ENCODE measurements around the gene ELMOD2. TPM values are rescaled to one million over a fixed set of nuclear protein-coding genes. Genes with fewer than 3 reads are reported as not detected.

Gene ELMOD2
- 10 to 100 TPM in 4 of 5 donors, 1 to 10 TPM in 1; 4.3 to 38.7 (median 22.3) TPM for total RNA-seq
- polyA plus RNA-seq, result 1 to 10 TPM; 2.1 to 6.0 (median 4.2) TPM
- long read RNA-seq, donor 1, full-length matches to known transcripts, result 1 of 1 reads
- long read RNA-seq, donor 1, partial matches to known transcripts, result 0 of 1 reads
- long read RNA-seq, donor 1, other reads (novel, unspliced or antisense), result 0 of 1 reads
- long read RNA-seq, donor 2, partial matches to known transcripts, result 0 of 2 reads
- long read RNA-seq, donor 2, other reads (novel, unspliced or antisense), result 0 of 2 reads
- long read RNA-seq, donor 3, partial matches to known transcripts, result 0 of 1 reads
- long read RNA-seq, donor 3, other reads (novel, unspliced or antisense), result 0 of 1 reads
- long read RNA-seq, donor 4, result 0 reads
- long read RNA-seq, donor 5, full-length matches to known transcripts, result 2 of 2 reads
- long read RNA-seq, donor 5, partial matches to known transcripts, result 0 of 2 reads
- long read RNA-seq, donor 5, other reads (novel, unspliced or antisense), result 0 of 2 reads
- long read RNA-seq, donor 6, full-length matches to known transcripts, result 5 of 5 reads
- long read RNA-seq, donor 6, partial matches to known transcripts, result 0 of 5 reads
- long read RNA-seq, donor 6, other reads (novel, unspliced or antisense), result 0 of 5 reads
- long read RNA-seq, donor 7, full-length matches to known transcripts, result 2 of 2 reads
- long read RNA-seq, donor 7, partial matches to known transcripts, result 0 of 2 reads
- long read RNA-seq, donor 7, other reads (novel, unspliced or antisense), result 0 of 2 reads
- long read RNA-seq, donor 8, full-length matches to known transcripts, result 5 of 5 reads
- long read RNA-seq, donor 8, partial matches to known transcripts, result 0 of 5 reads
- long read RNA-seq, donor 8, other reads (novel, unspliced or antisense), result 0 of 5 reads
- long read RNA-seq, donor 9, full-length matches to known transcripts, result 2 of 2 reads
- long read RNA-seq, donor 9, partial matches to known transcripts, result 0 of 2 reads
- long read RNA-seq, donor 9, other reads (novel, unspliced or antisense), result 0 of 2 reads
- long read RNA-seq, donor 10, full-length matches to known transcripts, result 3 of 3 reads
- long read RNA-seq, donor 10, partial matches to known transcripts, result 0 of 3 reads
- long read RNA-seq, donor 10, other reads (novel, unspliced or antisense), result 0 of 3 reads

- Histone ChIP-seq H3K36me3 (peaks cover 0 to 15% (median 10%) of the 10 kb centered on the region in 4 donors), H3K4me3 (peak within 1 kb of the TSS; percentile 77 to 98 (median 86)), H3K4me1 (peaks cover 0 to 28% (median 16%) of the 10 kb centered on the region in 4 donors), H3K27me3 (no peaks in the 10 kb centered on the region), H3K27ac (peak within 1 kb of the TSS; percentile 64 to 90 (median 88)), H3K9me3 (no peaks in the 10 kb centered on the region)
- 0 to 1% (median 0%) methylated on average over 57 to 77 of the region's 77 CpGs for WGBS, 5 donors
- TF ChIP-seq EP300 (IDR thresholded peaks at IDR 0.05), result no peak
- no peak for TF ChIP-seq POLR2A (IDR thresholded peaks at IDR 0.05)
- TF ChIP-seq CTCF (IDR thresholded peaks at IDR 0.05), result peak in 5 of 7 experiments; percentile 80 to 93 (median 89)
- TF ChIP-seq POLR2AphosphoS5 (IDR thresholded peaks at IDR 0.05), result peak; percentile 36 to 91 (median 70)
- DNase-seq, result peak; percentile 99
- intact Hi-C loops (cut with DNase I; ENCODE audit: low total_unique reads), result no loop called here
These were observed at the start of gene ELMOD2 for GRCh38 chr4:140523857-140524742. Gene ELMOD2 (plus strand): TSS chr4:140524168. CDS start chr4:140525429, 1,261 bp downstream.

- no peaks in the 10 kb centered on the region for H3K27me3 ChIP-seq
- no peaks in the 10 kb centered on the region for H3K4me1 ChIP-seq
- WGBS, 5 donors, result 79 to 91% (median 86%) methylated on average over 4 of the region's 4 CpGs
- no peak for DNase-seq
- H3K4me3 ChIP-seq, result no peak overlapping the region
- intact Hi-C loops (cut with DNase I; ENCODE audit: low total_unique reads), result no loop called here
- no peak for TF ChIP-seq CTCF (IDR thresholded peaks at IDR 0.05)
- TF ChIP-seq EP300 (IDR thresholded peaks at IDR 0.05), result no peak
- TF ChIP-seq POLR2AphosphoS5 (IDR thresholded peaks at IDR 0.05), result no peak
- TF ChIP-seq POLR2A (IDR thresholded peaks at IDR 0.05), result no peak
- peaks cover 0 to 4% (median 0%) of the 10 kb centered on the region in 4 donors for H3K9me3 ChIP-seq
- no peak overlapping the region for H3K27ac ChIP-seq
- no peaks in the 10 kb centered on the region for H3K36me3 ChIP-seq
These were observed 40.5 kb upstream of the ELMOD2 start for GRCh38 chr4:140483445-140483844.

- no peaks in the 10 kb centered on the region for H3K4me1 ChIP-seq
- H3K4me3 ChIP-seq, result no peak overlapping the region
- H3K27me3 ChIP-seq, result no peaks in the 10 kb centered on the region
- H3K36me3 ChIP-seq, result no peaks in the 10 kb centered on the region
- WGBS, 5 donors, result 42 to 65% (median 55%) methylated on average over 1 of the region's 1 CpG
- peaks cover 0 to 4% (median 0%) of the 10 kb centered on the region in 4 donors for H3K9me3 ChIP-seq
- intact Hi-C loops (cut with DNase I; ENCODE audit: low total_unique reads), result no loop called here
- DNase-seq, result no peak
- no peak overlapping the region for H3K27ac ChIP-seq
- TF ChIP-seq POLR2A (IDR thresholded peaks at IDR 0.05), result no peak
- TF ChIP-seq POLR2AphosphoS5 (IDR thresholded peaks at IDR 0.05), result no peak
These were observed 38.0 kb upstream of the ELMOD2 start for GRCh38 chr4:140485939-140486338.

GRCh38 chr4:140497405-140497746 is 26.6 kb upstream of the ELMOD2 start:
- peak overlapping the region in 2 of 4 donors; percentile 42 to 45 for H3K4me3 ChIP-seq

More at GRCh38 chr4:140497405-140497746, 26.6 kb upstream of the ELMOD2 start:
- intact Hi-C loops (cut with DNase I; ENCODE audit: low total_unique reads), result no loop called here
- DNase-seq, result no peak
- Histone ChIP-seq H3K4me1 (peaks cover 7 to 11% (median 9%) of the 10 kb centered on the region in 4 donors), H3K27ac (no peak overlapping the region), H3K27me3 (peaks cover 0 to 59% (median 43%) of the 10 kb centered on the region in 3 donors), H3K9me3 (no peaks in the 10 kb centered on the region), H3K36me3 (no peaks in the 10 kb centered on the region)
- WGBS, 5 donors, result 80 to 86% (median 82%) methylated on average over 11 of the region's 11 CpGs
- TF ChIP-seq POLR2A (IDR thresholded peaks at IDR 0.05), result no peak
- TF ChIP-seq EP300 (IDR thresholded peaks at IDR 0.05), result no peak
- TF ChIP-seq POLR2AphosphoS5 (IDR thresholded peaks at IDR 0.05), result no peak
- TF ChIP-seq CTCF (IDR thresholded peaks at IDR 0.05), result no peak
